B cell (primary cell): ENCODE measurements around the gene ZNF746. TPM values are rescaled to one million over a fixed set of nuclear protein-coding genes. Genes with fewer than 3 reads are reported as not detected.

Experiments
- ATAC-seq: fragments of 200-7000 bp; cut with Tn5 transposase; one replicate; pipeline ENCODE4 v1.10.0; 2021; ENCODE audit warnings: low read depth, mild to moderate bottlenecking, moderate number of reproducible peaks, moderate library complexity
- CTCF ChIA-PET: fragments of 350-600 bp; sonication (Branson Sonifier 250); formaldehyde crosslinking; loops from one replicate; lab custom pipeline; 2021; ENCODE audit warnings: antibody characterized with exemption, inconsistent platforms; lab: Charles Lee
- POLR2A ChIA-PET: fragments of 350-600 bp; sonication (Branson Sonifier 250); formaldehyde crosslinking; loops from one replicate; lab custom pipeline; 2021; ENCODE audit warnings: antibody characterized with exemption; lab: Charles Lee
- DNase-seq: peaks from one replicate; pipeline ENCODE4 v3.0.0; 2013
- H2AFZ ChIP-seq: 2 replicates; pipeline ENCODE4 v1.6.1; 2012; ENCODE audit warnings: mild to moderate bottlenecking, low read depth, low read length; ENCODE audit not compliant: insufficient read depth, poor library complexity, severe bottlenecking
- H3K27ac ChIP-seq, 2 donors: 1 replicate in 1 of 2; 2 replicates in 1 of 2; pipeline ENCODE4 v1.5.1; 2012 to 2013; ENCODE audit warnings: low read length in 2 of 2, mild to moderate bottlenecking in 2 of 2, moderate library complexity in 1 of 2
- H3K27me3 ChIP-seq, 4 experiments: fragments of 200-600 bp in 1 of 4; sonication (generic) in 1 of 4; replicated peaks in 1 of 4; 1 replicate in 2 of 4; 2 replicates in 2 of 4; pipeline versions ENCODE4 v1.6.1 to v1.7.0; 2013 to 2016; ENCODE audit warnings: low read length in 3 of 4, mild to moderate bottlenecking in 2 of 4, mixed read lengths in 1 of 4, moderate library complexity in 1 of 4; ENCODE audit not compliant: insufficient read depth in 4 of 4, control insufficient read depth in 3 of 4; ENCODE audit errors: control extremely low read depth in 1 of 4
- H3K36me3 ChIP-seq, 2 experiments: replicated peaks in 1 of 2; 1 replicate in 1 of 2; 2 replicates in 1 of 2; pipeline versions ENCODE4 v1.6.1 to v1.7.1; 2013; ENCODE audit warnings: low read length in 1 of 2; ENCODE audit not compliant: insufficient read depth in 2 of 2, control insufficient read depth in 1 of 2; ENCODE audit errors: control extremely low read depth in 1 of 2, extremely low read depth in 1 of 2
- H3K4me1 ChIP-seq, 2 donors: fragments of 200-600 bp in 1 of 2; sonication (generic) in 1 of 2; 1 replicate in 1 of 2; 2 replicates in 1 of 2; pipeline versions ENCODE4 v1.5.1 to v1.6.1; 2013 to 2017; ENCODE audit warnings: low read length in 2 of 2; ENCODE audit not compliant: control insufficient read depth in 2 of 2, insufficient read depth in 2 of 2
- H3K4me2 ChIP-seq: replicated peaks from 2 replicates; pipeline ENCODE3; 2012; ENCODE audit warnings: mild to moderate bottlenecking, low read depth, low read length; ENCODE audit not compliant: poor library complexity, severe bottlenecking
- H3K4me3 ChIP-seq, 5 experiments: fragments of 200-600 bp in 1 of 5; sonication (generic) in 1 of 5; 1 replicate in 3 of 5; 2 replicates in 2 of 5; pipeline versions ENCODE4 v1.5.1 to v1.7.0; 2011 to 2016; ENCODE audit warnings: low read length in 4 of 5, mild to moderate bottlenecking in 4 of 5, low read depth in 2 of 5, control low read depth in 1 of 5, moderate library complexity in 1 of 5; ENCODE audit not compliant: insufficient read depth in 1 of 5; ENCODE audit errors: control extremely low read depth in 1 of 5, extremely low read depth in 1 of 5
- H3K79me2 ChIP-seq: fragments of 200-600 bp; sonication (generic); one replicate; pipeline ENCODE4 v1.6.0; 2016; ENCODE audit warnings: low read length; ENCODE audit not compliant: control insufficient read depth, insufficient read depth
- H3K9ac ChIP-seq: fragments of 200-600 bp; sonication (generic); 2 replicates; pipeline ENCODE4 v1.6.1; 2017; ENCODE audit warnings: mild to moderate bottlenecking, low read length, moderate library complexity
- H3K9me3 ChIP-seq, 3 donors: one replicate each; pipeline versions ENCODE4 v1.6.1 to v1.7.1; 2013; ENCODE audit warnings: low read length in 2 of 3; ENCODE audit not compliant: control insufficient read depth in 2 of 3, insufficient read depth in 1 of 3; ENCODE audit errors: control extremely low read depth in 1 of 3
- H4K20me1 ChIP-seq: 2 replicates; pipeline ENCODE4 v1.6.0; 2012; ENCODE audit warnings: mild to moderate bottlenecking, low read length; ENCODE audit not compliant: insufficient read depth, control insufficient read depth, poor library complexity, severe bottlenecking
- H3K27ac Mint-ChIP-seq: one replicate; pipeline ENCODE4 v1.8.0; 2021; ENCODE audit warnings: mixed read lengths
- H3K27me3 Mint-ChIP-seq: one replicate; pipeline ENCODE4 v1.8.0; 2021; ENCODE audit warnings: mixed read lengths
- H3K4me1 Mint-ChIP-seq: one replicate; pipeline ENCODE4 v1.8.0; 2021; ENCODE audit warnings: mixed read lengths
- H3K4me3 Mint-ChIP-seq: one replicate; pipeline ENCODE4 v1.8.0; 2021; ENCODE audit warnings: mixed read lengths
- H3K9me3 Mint-ChIP-seq: one replicate; pipeline ENCODE4 v1.8.0; 2022; ENCODE audit warnings: mixed read lengths; ENCODE audit not compliant: insufficient read depth
- CTCF ChIP-seq: fragments of 200-600 bp; IDR thresholded peaks from one replicate; pipeline ENCODE4 v1.8.0; 2022; ENCODE audit warnings: antibody characterized with exemption, mild to moderate bottlenecking
- EZH2 ChIP-seq: IDR thresholded peaks from 2 replicates; pipeline ENCODE4 v1.6.1; 2012; ENCODE audit warnings: borderline replicate concordance, low read depth, mild to moderate bottlenecking, moderate library complexity, low read length; ENCODE audit not compliant: insufficient read depth, poor library complexity, severe bottlenecking
- WGBS: methylation state at CpG from one replicate; pipeline ENCODE4 v1.1.5; 2013; ENCODE audit warnings: missing lambda C conversion rate; ENCODE audit not compliant: insufficient coverage; 5-methylcytosine and 5-hydroxymethylcytosine counted together
- intact Hi-C: fragments of 100-400 bp; cut with micrococcal nuclease; formaldehyde crosslinking; loops from one replicate; pipeline ENCODE4 v1.10.0; 2022
- polyA plus RNA-seq: library from polyadenylated mRNA; depleted of rRNA; stranded (reverse); fragments of >200 nt; gene quantifications from 2 replicates; pipeline ENCODE4 v1.2.3, GENCODE V29; 2012
- total RNA-seq, 2 donors: library from RNA; stranded (reverse); fragments of 120-200 nt in 1 of 2; gene quantifications; 1 replicate in 1 of 2; 2 replicates in 1 of 2; pipeline versions ENCODE4 v1.2.3 to v1.2.4, GENCODE V29; 2013 to 2022

ZNF746 gene
- total and polyA plus RNA-seq, 2 donors (not counting 1 experiment from before 2014, with no cell fraction given), result 15.6 to 30.4 TPM

- Mint-ChIP-seq H3K4me1 (no peaks in the 10 kb centered on the region), H3K4me3 (no peak overlapping the region), H3K27ac (no peak overlapping the region), H3K9me3 (no peaks in the 10 kb centered on the region), H3K27me3 (no peaks in the 10 kb centered on the region)
- Histone ChIP-seq H3K79me2 (no peaks in the 10 kb centered on the region), H3K36me3 (peaks cover 0 to 26% of the 10 kb centered on the region in 2 experiments), H3K9ac (no peak overlapping the region), H3K4me3 (no peak overlapping the region), H3K27me3 (no peaks in the 10 kb centered on the region), H3K4me1 (no peaks in the 10 kb centered on the region), H3K9me3 (no peaks in the 10 kb centered on the region), H3K4me2 (no peak overlapping the region), H4K20me1 (no peaks in the 10 kb centered on the region), H3K27ac (no peak overlapping the region), H2AFZ (no peak overlapping the region)
- no peak for TF ChIP-seq EZH2
- no peak for TF ChIP-seq CTCF
- ChIA-PET POLR2A (no interaction called here), CTCF (interaction anchor here (0.8 kb wide), 1 partner anchor 16 kb away, joined by 3 read pairs; no protein-coding TSS in a partner anchor)
- intact Hi-C loops, result no loop called here
- no peak for ATAC-seq
- DNase-seq, result no peak
- WGBS, result no CpG with 5 or more reads among the region's 3 CpGs
Observed at GRCh38 chr7:149442924-149443323, 54.7 kb downstream of the ZNF746 start.

- CTCF ChIA-PET, result interaction anchor here (0.7 kb wide), 1 partner anchor 43 kb away, joined by 3 read pairs; no protein-coding TSS in a partner anchor
Observed at GRCh38 chr7:149440222-149440621, 57.4 kb downstream of the ZNF746 start.

More at GRCh38 chr7:149440222-149440621, 57.4 kb downstream of the ZNF746 start:
- 97% methylated on average over 3 of the region's 4 CpGs for WGBS
- no peaks in the 10 kb centered on the region for H3K4me1 Mint-ChIP-seq
- DNase-seq (no peak), ATAC-seq (no peak)
- H3K9me3 ChIP-seq, result no peaks in the 10 kb centered on the region
- H3K27me3 ChIP-seq, result no peaks in the 10 kb centered on the region
- no peaks in the 10 kb centered on the region for H3K79me2 ChIP-seq
- no peak for TF ChIP-seq EZH2
- no peak for TF ChIP-seq CTCF
- H3K4me3 ChIP-seq, result no peak overlapping the region
- intact Hi-C loops, result no loop called here
- no peak overlapping the region for H3K27ac ChIP-seq
- no peak overlapping the region for H3K4me2 ChIP-seq
- H3K9ac ChIP-seq, result no peak overlapping the region
- H3K36me3 ChIP-seq, result peaks cover 0 to 12% of the 10 kb centered on the region in 2 experiments
- no peak overlapping the region for H3K4me3 Mint-ChIP-seq
- H3K27ac Mint-ChIP-seq, result no peak overlapping the region
- no peak overlapping the region for H2AFZ ChIP-seq
- no peaks in the 10 kb centered on the region for H3K27me3 Mint-ChIP-seq
- H3K4me1 ChIP-seq, result no peaks in the 10 kb centered on the region
- H4K20me1 ChIP-seq, result no peaks in the 10 kb centered on the region
- H3K9me3 Mint-ChIP-seq, result no peaks in the 10 kb centered on the region
- POLR2A ChIA-PET, result interaction anchor here (0.7 kb wide), 1 partner anchor 245 kb away, joined by 21 read pairs; the partner anchor contains the start of gene ZNF282
